Tibial nerve (tissue), 4 donors: Measurements from ENCODE around the gene NREP.

Experiments
- CTCF ChIP-seq, 5 experiments: fragments of 200-600 bp in 3 of 5; fragments of 450-650 bp in 2 of 5; sonication (generic) in 3 of 5; IDR thresholded peaks; one replicate each; pipeline ENCODE4 v1.5.1; 2016 to 2019; ENCODE audit warnings: antibody characterized with exemption in 5 of 5, mild to moderate bottlenecking in 3 of 5, moderate library complexity in 2 of 5
- EP300 ChIP-seq, 2 donors: sonication (generic); formaldehyde crosslinking; IDR thresholded peaks; one replicate each; pipeline ENCODE4 v1.6.1; 2017; ENCODE audit warnings: antibody characterized with exemption in 2 of 2, mild to moderate bottlenecking in 1 of 2
- POLR2A ChIP-seq, 2 donors: fragments of 450-650 bp; IDR thresholded peaks; one replicate each; pipeline ENCODE4 v1.6.1; 2017; ENCODE audit warnings: antibody characterized with exemption in 2 of 2, mild to moderate bottlenecking in 2 of 2, moderate library complexity in 2 of 2

DNA sequence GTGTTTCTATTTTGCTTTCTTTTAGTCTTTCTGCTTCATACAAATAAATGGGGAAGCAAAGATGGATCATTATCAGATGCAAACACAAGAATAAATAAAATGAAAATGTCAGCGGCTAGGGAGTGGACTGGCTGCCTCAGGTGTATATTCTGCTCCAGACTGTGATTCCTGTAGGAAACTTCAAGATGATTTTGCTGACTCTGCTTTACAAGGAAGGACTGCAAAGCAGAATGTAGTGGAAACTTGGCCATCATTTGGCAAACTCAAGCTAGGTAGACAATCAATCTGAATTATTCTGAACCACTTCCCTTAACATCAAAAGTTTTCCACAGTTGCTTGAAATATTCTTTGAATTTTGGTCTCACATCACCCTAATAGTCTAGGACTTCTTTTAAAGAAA lies 38.1 kb upstream of the NREP start:
- TF ChIP-seq CTCF (IDR thresholded peaks at IDR 0.05) (no peak), POLR2A (IDR thresholded peaks at IDR 0.05) (no peak), EP300 (IDR thresholded peaks at IDR 0.05) (no peak)
